AG09309 (cell line): ENCODE measurements around the gene MSH2.

Source experiments
- DNase-seq: peaks from one replicate; pipeline ENCODE4 v3.0.0-alpha.2; 2010; ENCODE audit warnings: low read depth
- H3K4me3 ChIP-seq: 2 replicates; pipeline ENCODE4 v1.5.1; 2011; ENCODE audit warnings: mild to moderate bottlenecking, low read depth, low read length, moderate library complexity; ENCODE audit not compliant: control insufficient read depth
- CTCF ChIP-seq: IDR thresholded peaks from 2 replicates; pipeline ENCODE4 v1.5.1; 2011; ENCODE audit warnings: mild to moderate bottlenecking, low read depth, low read length, inconsistent platforms; ENCODE audit not compliant: insufficient read depth, control insufficient read depth; ENCODE audit errors: missing control alignments

Gene MSH2

GRCh38 chr2:47486841-47487497 lies 84.0 kb downstream of the MSH2 start:
- no peak overlapping the region for H3K4me3 ChIP-seq
- TF ChIP-seq CTCF: no peak
- DNase-seq: no peak

DNA sequence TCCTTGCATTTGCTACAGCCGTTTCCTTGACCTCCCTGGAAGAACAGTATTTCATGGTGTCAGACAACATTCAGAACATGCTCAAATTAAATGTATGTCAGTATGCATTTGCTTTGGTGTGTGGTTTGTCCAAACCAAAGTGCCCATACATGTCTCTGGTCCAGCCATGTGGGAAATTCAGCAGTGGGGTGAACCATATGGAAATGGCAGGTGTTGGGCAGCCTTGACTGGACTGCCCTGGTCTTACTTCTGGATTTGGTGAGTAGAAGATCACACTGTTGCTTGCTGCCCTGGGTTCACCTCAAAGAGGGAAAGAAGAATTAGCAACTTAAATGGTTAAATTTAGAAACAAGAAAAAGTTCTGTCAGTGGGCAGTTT lies 84.5 kb downstream of the MSH2 start:
- TF ChIP-seq CTCF: no peak
- no peak for DNase-seq
- no peak overlapping the region for H3K4me3 ChIP-seq

GRCh38 chr2:47488870-47489584 lies 86.1 kb downstream of the MSH2 start:
- peak; percentile 63 for DNase-seq
- no peak overlapping the region for H3K4me3 ChIP-seq
- no peak for TF ChIP-seq CTCF

DNA sequence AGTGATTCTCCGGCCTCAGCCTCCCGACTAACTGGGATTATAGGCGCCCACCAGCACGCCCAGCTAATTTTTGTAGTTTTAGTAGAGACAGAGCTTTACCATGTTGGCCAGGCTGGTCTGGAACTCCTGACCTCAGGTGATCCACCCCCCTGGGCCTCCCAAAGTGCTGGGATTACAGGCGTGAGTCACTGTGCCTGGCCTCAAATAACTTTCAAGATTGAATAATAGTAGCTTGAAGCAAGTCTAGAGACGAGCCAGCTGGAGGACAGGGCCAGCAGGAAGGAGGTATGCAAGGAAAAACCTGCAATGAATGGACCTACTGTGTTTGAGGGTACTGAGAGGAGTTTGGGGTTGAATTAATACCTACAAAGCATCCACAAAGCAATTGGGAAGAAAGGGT lies 87.5 kb downstream of the MSH2 start:
- DNase-seq: no peak
- H3K4me3 ChIP-seq: no peak overlapping the region
- no peak for TF ChIP-seq CTCF

DNA sequence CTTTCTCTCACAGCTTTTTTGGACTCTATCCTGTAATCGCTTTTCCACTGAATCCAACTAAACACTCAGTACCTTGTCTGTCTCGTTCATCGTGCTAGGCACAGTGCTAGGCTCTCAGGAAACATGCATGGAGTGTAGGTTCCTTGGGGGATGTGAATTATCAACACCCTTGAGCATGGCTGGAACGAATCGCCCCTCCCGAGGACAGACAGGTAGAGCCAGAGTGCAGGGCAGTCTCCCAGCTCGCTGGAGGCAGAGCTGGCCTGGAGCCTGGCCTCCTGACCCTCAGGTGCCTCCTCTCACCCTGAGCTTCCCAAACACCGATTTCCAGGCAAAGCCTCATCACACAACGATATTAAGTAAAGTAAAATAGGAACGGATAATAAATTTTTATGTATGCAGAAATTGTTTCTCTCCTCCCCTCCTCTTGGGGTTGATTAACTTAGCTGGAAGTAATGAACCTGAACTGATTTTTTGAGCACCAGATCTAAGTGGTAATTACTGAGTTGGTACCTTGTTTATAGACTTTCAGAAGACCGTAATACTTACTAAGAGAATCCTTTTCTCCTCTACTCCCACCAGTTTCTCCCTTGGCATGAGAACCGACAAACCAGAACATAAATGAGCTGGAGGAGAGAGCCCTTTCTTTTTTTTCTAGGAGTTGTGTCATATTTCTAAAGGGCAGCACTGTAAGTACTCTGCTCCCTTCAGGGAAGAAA lies 90.5 kb downstream of the MSH2 start:
- DNase-seq: no peak
- TF ChIP-seq CTCF: no peak
- no peak overlapping the region for H3K4me3 ChIP-seq

- DNase-seq: no peak
- TF ChIP-seq CTCF: no peak
- no peak overlapping the region for H3K4me3 ChIP-seq
Observed at GRCh38 chr2:47494267-47495130, 91.5 kb downstream of the MSH2 start.
